ENCODE data around the gene COL28A1. TPM values are rescaled to one million over a fixed set of nuclear protein-coding genes. Genes with fewer than 3 reads are reported as not detected.
A peak's percentile ranks its signal among the peaks of the same experiment; 100 is the strongest.

COL28A1 gene
- total RNA-seq, 2 donors from 2014 or later = 1.8 to 6.2 TPM

DNA sequence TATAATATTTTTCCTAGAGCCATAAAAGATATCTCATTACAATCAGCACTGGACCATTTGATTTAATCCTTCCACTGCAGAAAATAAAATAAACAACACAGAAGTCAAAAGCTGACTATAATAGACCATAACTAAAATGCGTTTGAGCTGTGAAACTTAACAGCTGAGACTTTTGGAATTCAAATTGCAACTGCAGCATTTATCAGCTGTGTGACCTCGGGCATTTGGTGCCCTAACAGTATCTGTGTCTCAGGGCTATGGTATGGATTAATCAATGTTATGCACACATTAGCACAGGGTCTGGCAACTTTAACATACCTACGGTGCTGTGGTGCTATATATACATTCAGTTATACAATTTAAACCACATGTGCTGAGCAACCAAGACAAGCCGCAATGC is 160.1 kb downstream of the COL28A1 start:
- intact Hi-C loops (cut with DNase I) = no loop called here
- TF ChIP-seq POLR2AphosphoS5 (IDR thresholded peaks at IDR 0.05) (no peak), POLR2A (IDR thresholded peaks at IDR 0.05) (no peak)
- TF ChIP-seq, protein P1, sequence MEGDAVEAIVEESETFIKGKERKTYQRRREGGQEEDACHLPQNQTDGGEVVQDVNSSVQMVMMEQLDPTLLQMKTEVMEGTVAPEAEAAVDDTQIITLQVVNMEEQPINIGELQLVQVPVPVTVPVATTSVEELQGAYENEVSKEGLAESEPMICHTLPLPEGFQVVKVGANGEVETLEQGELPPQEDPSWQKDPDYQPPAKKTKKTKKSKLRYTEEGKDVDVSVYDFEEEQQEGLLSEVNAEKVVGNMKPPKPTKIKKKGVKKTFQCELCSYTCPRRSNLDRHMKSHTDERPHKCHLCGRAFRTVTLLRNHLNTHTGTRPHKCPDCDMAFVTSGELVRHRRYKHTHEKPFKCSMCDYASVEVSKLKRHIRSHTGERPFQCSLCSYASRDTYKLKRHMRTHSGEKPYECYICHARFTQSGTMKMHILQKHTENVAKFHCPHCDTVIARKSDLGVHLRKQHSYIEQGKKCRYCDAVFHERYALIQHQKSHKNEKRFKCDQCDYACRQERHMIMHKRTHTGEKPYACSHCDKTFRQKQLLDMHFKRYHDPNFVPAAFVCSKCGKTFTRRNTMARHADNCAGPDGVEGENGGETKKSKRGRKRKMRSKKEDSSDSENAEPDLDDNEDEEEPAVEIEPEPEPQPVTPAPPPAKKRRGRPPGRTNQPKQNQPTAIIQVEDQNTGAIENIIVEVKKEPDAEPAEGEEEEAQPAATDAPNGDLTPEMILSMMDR (IDR thresholded peaks at IDR 0.05) = no peak

DNA sequence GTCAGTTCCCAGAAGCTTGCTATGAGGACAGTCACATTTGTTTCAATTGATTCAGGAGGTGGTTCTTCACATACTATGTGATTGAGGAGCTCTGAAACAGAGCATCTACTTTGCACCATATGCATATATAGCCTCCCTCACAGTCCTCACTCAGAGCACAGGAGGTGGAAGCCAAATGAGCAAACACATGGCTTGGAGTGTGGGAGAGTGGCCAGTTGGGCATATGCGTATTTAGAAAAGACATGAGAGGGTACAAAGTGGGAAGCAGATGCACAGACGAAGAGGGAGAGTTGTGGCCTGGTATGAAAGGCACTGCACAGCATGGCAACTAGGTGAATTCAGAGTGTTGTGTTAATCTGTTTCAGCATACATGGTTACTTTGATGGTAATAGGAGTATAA is 165.6 kb downstream of the COL28A1 start:
- intact Hi-C loops (cut with DNase I) = no loop called here
- Histone ChIP-seq H3K4me3 (no peak overlapping the region), H3K27ac (no peak overlapping the region), H3K9me3 (no peaks in the 10 kb centered on the region), H3K36me3 (no peaks in the 10 kb centered on the region), H3K4me1 (replicated peaks) (no peaks in the 10 kb centered on the region), H3K27me3 (replicated peaks; ENCODE audit: insufficient read depth) (no peaks in the 10 kb centered on the region)
- TF ChIP-seq, protein P1 (IDR thresholded peaks at IDR 0.05) = no peak
- TF ChIP-seq POLR2A (IDR thresholded peaks at IDR 0.05) (no peak), POLR2AphosphoS5 (IDR thresholded peaks at IDR 0.05) (no peak)
- DNase-seq (ENCODE audit: low spot score) = no peak
- 86% methylated on average over 2 of the region's 2 CpGs for WGBS

More for the DNA sequence above, 160.1 kb downstream of the COL28A1 start:
- Histone ChIP-seq H3K4me1 (replicated peaks) (no peaks in the 10 kb centered on the region), H3K27ac (no peak overlapping the region), H3K4me3 (no peak overlapping the region), H3K9me3 (no peaks in the 10 kb centered on the region), H3K36me3 (no peaks in the 10 kb centered on the region), H3K27me3 (replicated peaks; ENCODE audit: insufficient read depth) (no peaks in the 10 kb centered on the region)
- no peak for DNase-seq (ENCODE audit: low spot score)
- WGBS = 66% methylated on average over 4 of the region's 4 CpGs

DNA sequence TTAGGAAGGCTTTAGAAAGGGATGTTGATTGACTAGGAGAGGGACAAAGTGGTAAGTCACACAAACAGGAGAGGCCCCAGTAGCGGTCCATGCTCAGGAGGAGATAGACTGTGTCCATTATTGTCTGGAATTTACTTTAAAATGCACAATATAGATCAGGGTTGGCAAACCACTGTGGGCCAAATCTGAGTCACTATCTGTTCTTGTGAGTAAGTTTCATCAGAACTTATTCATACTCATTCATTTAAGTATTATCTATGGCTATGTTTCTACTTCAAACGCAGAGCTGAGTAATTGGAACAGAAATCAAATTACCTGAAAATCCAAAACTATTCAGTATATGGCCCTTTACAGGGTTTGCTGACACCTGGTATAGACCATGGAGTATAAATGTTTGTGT is 166.5 kb downstream of the COL28A1 start:
- DNase-seq (ENCODE audit: low spot score) = no peak
- no peak for TF ChIP-seq POLR2A (IDR thresholded peaks at IDR 0.05)
- TF ChIP-seq POLR2AphosphoS5 (IDR thresholded peaks at IDR 0.05) = no peak
- TF ChIP-seq, protein P1 (IDR thresholded peaks at IDR 0.05) = no peak
- H3K4me1 ChIP-seq (replicated peaks) = no peaks in the 10 kb centered on the region
- H3K27me3 ChIP-seq (replicated peaks; ENCODE audit: insufficient read depth) = no peaks in the 10 kb centered on the region
- no peaks in the 10 kb centered on the region for H3K9me3 ChIP-seq
- no peak overlapping the region for H3K27ac ChIP-seq
- H3K4me3 ChIP-seq = no peak overlapping the region
- H3K36me3 ChIP-seq = no peaks in the 10 kb centered on the region
- intact Hi-C loops (cut with DNase I) = no loop called here
- WGBS = 89% methylated on average over 2 of the region's 2 CpGs

DNA sequence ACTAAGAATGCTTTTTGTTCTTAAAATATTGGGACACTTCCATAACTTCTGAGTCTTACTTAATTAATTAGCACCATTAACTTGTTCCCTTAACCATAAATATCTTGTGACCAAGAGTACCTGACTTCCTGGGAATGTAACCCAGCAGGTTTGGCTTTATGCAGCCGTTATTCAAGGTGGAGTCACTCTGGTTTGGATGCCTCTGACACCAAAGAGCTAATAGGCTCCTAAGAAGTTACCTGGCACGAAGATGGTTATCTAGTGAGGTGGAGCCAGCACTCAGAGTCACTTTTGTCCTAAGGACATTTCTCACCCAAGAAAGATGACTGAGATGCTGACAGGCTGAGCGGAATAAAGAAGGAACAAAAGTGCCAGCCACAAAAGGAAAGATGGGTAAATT is 181.0 kb downstream of the COL28A1 start:
- TF ChIP-seq POLR2AphosphoS5 (IDR thresholded peaks at IDR 0.05) = no peak
- no peak for TF ChIP-seq POLR2A (IDR thresholded peaks at IDR 0.05)
- TF ChIP-seq, protein P1 (IDR thresholded peaks at IDR 0.05) = no peak
- H3K27me3 ChIP-seq (replicated peaks; ENCODE audit: insufficient read depth) = no peaks in the 10 kb centered on the region
- H3K4me3 ChIP-seq = no peak overlapping the region
- H3K4me1 ChIP-seq (replicated peaks) = no peaks in the 10 kb centered on the region
- H3K36me3 ChIP-seq = no peaks in the 10 kb centered on the region
- no peaks in the 10 kb centered on the region for H3K9me3 ChIP-seq
- DNase-seq (ENCODE audit: low spot score) = peak; percentile 22
- 21% methylated on average over 3 of the region's 3 CpGs for WGBS
- no peak overlapping the region for H3K27ac ChIP-seq
- intact Hi-C loops (cut with DNase I) = no loop called here

DNA sequence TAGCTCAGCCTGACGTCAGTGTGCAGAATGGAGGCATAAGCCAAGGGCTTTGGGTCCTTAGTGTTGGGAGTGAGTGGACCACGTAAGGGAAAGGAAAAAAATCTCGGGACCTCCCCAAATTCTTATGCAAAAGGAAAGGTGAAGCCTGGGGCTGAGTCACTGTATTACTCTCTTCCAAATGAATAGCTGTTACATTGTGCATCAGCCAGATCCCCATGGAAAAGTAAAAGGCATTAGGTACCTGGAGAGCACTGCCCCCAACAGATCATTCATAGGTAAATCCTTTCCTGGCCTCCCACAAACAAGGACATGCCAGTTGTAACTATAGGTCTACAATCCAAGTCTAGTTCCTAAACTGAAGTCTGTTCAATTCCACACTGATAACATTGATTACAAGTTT is 182.8 kb downstream of the COL28A1 start:
- TF ChIP-seq POLR2AphosphoS5 (IDR thresholded peaks at IDR 0.05) = no peak
- TF ChIP-seq, protein P1 (IDR thresholded peaks at IDR 0.05) = no peak
- no peak for TF ChIP-seq POLR2A (IDR thresholded peaks at IDR 0.05)
- no peaks in the 10 kb centered on the region for H3K4me1 ChIP-seq (replicated peaks)
- no peaks in the 10 kb centered on the region for H3K9me3 ChIP-seq
- intact Hi-C loops (cut with DNase I) = no loop called here
- H3K36me3 ChIP-seq = no peaks in the 10 kb centered on the region
- H3K27me3 ChIP-seq (replicated peaks; ENCODE audit: insufficient read depth) = no peaks in the 10 kb centered on the region
- no peak overlapping the region for H3K4me3 ChIP-seq
- no peak overlapping the region for H3K27ac ChIP-seq
- 67% methylated on average over 3 of the region's 3 CpGs for WGBS
- DNase-seq (ENCODE audit: low spot score) = no peak

Measured in prostate gland (tissue), 2 donors.